Neuronal stem cell (in vitro differentiated cells): ENCODE results near the gene SULF2.

Experiments
- DNase-seq: peaks from one replicate; pipeline ENCODE4 v3.0.0-alpha.2; 2013; ENCODE audit warnings: low spot score
- H2AFZ ChIP-seq: one replicate; pipeline ENCODE4 v1.6.1; 2013; ENCODE audit warnings: mild to moderate bottlenecking, low read length, inconsistent platforms
- H2AK5ac ChIP-seq: 2 replicates; pipeline ENCODE4 v1.6.1; 2013; ENCODE audit warnings: low read depth, mild to moderate bottlenecking, inconsistent platforms, low read length, moderate library complexity, mixed read lengths
- H2BK120ac ChIP-seq: 2 replicates; pipeline ENCODE4 v1.6.1; 2013; ENCODE audit warnings: low read depth, mild to moderate bottlenecking, inconsistent platforms, low read length, moderate library complexity, mixed read lengths
- H2BK12ac ChIP-seq: one replicate; pipeline ENCODE4 v1.6.1; 2013; ENCODE audit warnings: low read length, inconsistent platforms
- H2BK15ac ChIP-seq: 2 replicates; pipeline ENCODE4 v1.6.1; 2013; ENCODE audit warnings: mild to moderate bottlenecking, low read length, inconsistent platforms, mixed read lengths
- H2BK5ac ChIP-seq: one replicate; pipeline ENCODE4 v1.6.1; 2013; ENCODE audit warnings: inconsistent platforms, mild to moderate bottlenecking, low read length, moderate library complexity
- H3K14ac ChIP-seq: one replicate; pipeline ENCODE4 v1.6.1; 2013; ENCODE audit warnings: low read length, inconsistent platforms
- H3K18ac ChIP-seq: 2 replicates; pipeline ENCODE4 v1.6.1; 2013; ENCODE audit warnings: low read length, inconsistent platforms
- H3K23ac ChIP-seq: 2 replicates; pipeline ENCODE4 v1.6.1; 2013; ENCODE audit warnings: low read depth, mild to moderate bottlenecking, mixed read lengths, low read length, inconsistent platforms; ENCODE audit not compliant: poor library complexity
- H3K27ac ChIP-seq: replicated peaks from 3 replicates; pipeline ENCODE4 v1.5.1; 2013; ENCODE audit warnings: low read length, inconsistent platforms
- H3K27me3 ChIP-seq, 3 experiments: 2 replicates each; pipeline ENCODE4 v1.6.1; 2013; ENCODE audit warnings: low read length in 3 of 3, mild to moderate bottlenecking in 2 of 3, inconsistent platforms in 1 of 3, low read depth in 1 of 3, mixed read lengths in 1 of 3, moderate library complexity in 1 of 3; ENCODE audit not compliant: control insufficient read depth in 3 of 3, insufficient read depth in 3 of 3
- H3K36me3 ChIP-seq, 2 donors: replicated peaks in 1 of 2; 2 replicates each; pipeline ENCODE4 v1.6.1; 2013; ENCODE audit warnings: low read length in 2 of 2; ENCODE audit not compliant: control insufficient read depth in 2 of 2, insufficient read depth in 2 of 2
- H3K4ac ChIP-seq: 2 replicates; pipeline ENCODE4 v1.6.1; 2013; ENCODE audit warnings: inconsistent platforms, mild to moderate bottlenecking, low read length, moderate library complexity
- H3K4me1 ChIP-seq, 2 donors: 1 replicate in 1 of 2; 2 replicates in 1 of 2; pipeline ENCODE4 v1.6.1; 2013; ENCODE audit warnings: low read length in 2 of 2, low read depth in 1 of 2; ENCODE audit not compliant: control insufficient read depth in 2 of 2, insufficient read depth in 1 of 2
- H3K4me2 ChIP-seq: one replicate; pipeline ENCODE4 v1.6.1; 2013; ENCODE audit warnings: mild to moderate bottlenecking, low read length, inconsistent platforms; ENCODE audit not compliant: insufficient read depth, poor library complexity, severe bottlenecking
- H3K4me3 ChIP-seq, 2 donors: 2 replicates each; pipeline ENCODE4 v1.5.1; 2013; ENCODE audit warnings: low read length in 2 of 2, mild to moderate bottlenecking in 2 of 2, inconsistent platforms in 1 of 2, moderate library complexity in 1 of 2
- H3K79me1 ChIP-seq: one replicate; pipeline ENCODE4 v1.6.1; 2013; ENCODE audit warnings: low read depth, mild to moderate bottlenecking, inconsistent platforms, low read length, moderate library complexity
- H3K9ac ChIP-seq: one replicate; pipeline ENCODE4 v1.6.1; 2013; ENCODE audit warnings: mild to moderate bottlenecking, low read depth, low read length, inconsistent platforms; ENCODE audit not compliant: poor library complexity
- H3K9me3 ChIP-seq, 2 donors: replicated peaks in 1 of 2; 2 replicates each; pipeline versions ENCODE3 to v1.6.1; 2013; ENCODE audit warnings: low read length in 2 of 2, mild to moderate bottlenecking in 2 of 2, inconsistent platforms in 1 of 2, low read depth in 1 of 2, mixed read lengths in 1 of 2, moderate library complexity in 1 of 2; ENCODE audit not compliant: control insufficient read depth in 2 of 2, insufficient read depth in 1 of 2
- H4K8ac ChIP-seq: one replicate; pipeline ENCODE4 v1.6.1; 2013; ENCODE audit warnings: low read depth, mild to moderate bottlenecking, inconsistent platforms, low read length, moderate library complexity
- H4K91ac ChIP-seq: one replicate; pipeline ENCODE4 v1.6.1; 2013; ENCODE audit warnings: low read length, low read depth, mild to moderate bottlenecking, inconsistent platforms; ENCODE audit not compliant: poor library complexity
- WGBS, 2 donors: extraction: QIAGEN DNeasy Blood & Tissue Kit; methylation state at CpG; one replicate each; pipeline ENCODE4 v1.1.7; 2013; ENCODE audit warnings: missing lambda C conversion rate in 2 of 2, mixed read lengths in 1 of 2; ENCODE audit not compliant: insufficient read length in 2 of 2, insufficient replicate concordance in 1 of 2; ENCODE audit errors: extremely low coverage in 2 of 2; 5-methylcytosine and 5-hydroxymethylcytosine counted together

The SULF2 gene

GRCh38 chr20:47754388-47754715 is 30.9 kb downstream of the SULF2 start:
- WGBS, 2 donors = no CpG with 5 or more reads among the region's 2 CpGs
- H3K27me3 ChIP-seq = no peaks in the 10 kb centered on the region

GRCh38 chr20:47753576-47754387 is 31.5 kb downstream of the SULF2 start:
- Histone ChIP-seq H4K91ac (no peak overlapping the region), H3K4ac (no peak overlapping the region), H3K4me2 (no peak overlapping the region), H3K4me3 (no peak overlapping the region), H3K79me1 (no peaks in the 10 kb centered on the region), H3K9me3 (no peaks in the 10 kb centered on the region), H3K18ac (no peak overlapping the region), H2BK12ac (no peak overlapping the region), H3K14ac (no peak overlapping the region), H3K27me3 (no peaks in the 10 kb centered on the region), H2AK5ac (no peak overlapping the region), H2BK15ac (no peak overlapping the region), H2BK120ac (no peak overlapping the region), H2AFZ (no peak overlapping the region), H3K23ac (no peak overlapping the region), H3K36me3 (peaks cover 0 to 34% of the 10 kb centered on the region in 2 donors), H3K4me1 (peaks cover 11 to 12% of the 10 kb centered on the region in 2 donors), H2BK5ac (no peak overlapping the region), H3K9ac (no peak overlapping the region), H3K27ac (no peak overlapping the region), H4K8ac (no peak overlapping the region)
- no CpG with 5 or more reads among the region's 14 CpGs for WGBS, 2 donors
- no peak for DNase-seq

More at GRCh38 chr20:47754388-47754715, 30.9 kb downstream of the SULF2 start:
- Histone ChIP-seq H2AFZ (no peak overlapping the region), H2BK12ac (no peak overlapping the region), H3K4ac (no peak overlapping the region), H3K36me3 (peaks cover 0 to 34% of the 10 kb centered on the region in 2 donors), H3K14ac (no peak overlapping the region), H3K4me2 (no peak overlapping the region), H2AK5ac (no peak overlapping the region), H2BK120ac (no peak overlapping the region), H3K4me1 (peaks cover 11 to 14% of the 10 kb centered on the region in 2 donors), H3K9ac (no peak overlapping the region), H2BK5ac (no peak overlapping the region), H3K23ac (no peak overlapping the region), H4K8ac (no peak overlapping the region), H3K9me3 (no peaks in the 10 kb centered on the region), H3K27ac (no peak overlapping the region), H4K91ac (no peak overlapping the region), H3K4me3 (no peak overlapping the region), H3K79me1 (no peaks in the 10 kb centered on the region), H2BK15ac (no peak overlapping the region), H3K18ac (no peak overlapping the region)
- DNase-seq = no peak

- no peak overlapping the region for H3K4me2 ChIP-seq
- H3K27me3 ChIP-seq = no peaks in the 10 kb centered on the region
- no CpG with 5 or more reads among the region's 5 CpGs for WGBS, 2 donors
- peaks cover 0 to 2% of the 10 kb centered on the region in 2 donors for H3K4me1 ChIP-seq
- no peak overlapping the region for H2BK12ac ChIP-seq
- no peak overlapping the region for H2AFZ ChIP-seq
- no peak overlapping the region for H3K9ac ChIP-seq
- H3K27ac ChIP-seq = no peak overlapping the region
- H3K36me3 ChIP-seq = peaks cover 0 to 29% of the 10 kb centered on the region in 2 donors
- H3K4ac ChIP-seq = no peak overlapping the region
- no peak overlapping the region for H2BK120ac ChIP-seq
- H2BK15ac ChIP-seq = no peak overlapping the region
- H3K18ac ChIP-seq = no peak overlapping the region
- H4K8ac ChIP-seq = no peak overlapping the region
- DNase-seq = no peak
- H3K23ac ChIP-seq = no peak overlapping the region
- no peak overlapping the region for H3K14ac ChIP-seq
- H2AK5ac ChIP-seq = no peak overlapping the region
- no peaks in the 10 kb centered on the region for H3K79me1 ChIP-seq
- no peak overlapping the region for H2BK5ac ChIP-seq
- H3K9me3 ChIP-seq = no peaks in the 10 kb centered on the region
- no peak overlapping the region for H3K4me3 ChIP-seq
- H4K91ac ChIP-seq = no peak overlapping the region
Observed at GRCh38 chr20:47751449-47751848, 33.8 kb downstream of the SULF2 start.

GRCh38 chr20:47749339-47749738 is 35.9 kb downstream of the SULF2 start:
- no CpG with 5 or more reads among the region's 4 CpGs for WGBS, 2 donors
- H3K4me2 ChIP-seq = no peak overlapping the region
- H2BK12ac ChIP-seq = no peak overlapping the region
- H3K36me3 ChIP-seq = peaks cover 0 to 14% of the 10 kb centered on the region in 2 donors
- no peak overlapping the region for H3K4me3 ChIP-seq
- no peak overlapping the region for H3K18ac ChIP-seq
- no peak for DNase-seq
- no peak overlapping the region for H2AK5ac ChIP-seq
- no peak overlapping the region for H2BK15ac ChIP-seq
- no peak overlapping the region for H3K4ac ChIP-seq
- H3K27ac ChIP-seq = no peak overlapping the region
- no peaks in the 10 kb centered on the region for H3K9me3 ChIP-seq
- H4K8ac ChIP-seq = no peak overlapping the region
- no peaks in the 10 kb centered on the region for H3K79me1 ChIP-seq
- H3K14ac ChIP-seq = no peak overlapping the region
- H2BK120ac ChIP-seq = no peak overlapping the region
- no peak overlapping the region for H3K9ac ChIP-seq
- H4K91ac ChIP-seq = no peak overlapping the region
- H3K4me1 ChIP-seq = peaks cover 0 to 2% of the 10 kb centered on the region in 2 donors
- H3K23ac ChIP-seq = no peak overlapping the region
- no peak overlapping the region for H2BK5ac ChIP-seq
- no peaks in the 10 kb centered on the region for H3K27me3 ChIP-seq
- no peak overlapping the region for H2AFZ ChIP-seq
